Omental fat pad (tissue), 4 donors: Measurements from ENCODE around the gene MTO1. TPM values are rescaled to one million over a fixed set of nuclear protein-coding genes. Genes with fewer than 3 reads are reported as not detected.
"Not testable (repeated sequence)": the region's sequence is repeated elsewhere in the genome, so short reads cannot be mapped to it uniquely, and the experiment has no call there.

Source experiments
- ATAC-seq: fragments of 150-250 bp; one replicate; pipeline ENCODE4 v1.9.1; 2016; ENCODE audit warnings: mild to moderate bottlenecking, moderate library complexity; ENCODE audit not compliant: low FRiP score
- DNase-seq: peaks from one replicate; pipeline ENCODE4 v3.0.0-alpha.2; 2019; ENCODE audit warnings: low spot score
- CTCF ChIP-seq, 3 donors: fragments of 450-650 bp; IDR thresholded peaks; one replicate each; pipeline ENCODE4 v1.5.1; 2016 to 2017; ENCODE audit warnings: antibody characterized with exemption in 3 of 3, mild to moderate bottlenecking in 3 of 3, moderate library complexity in 2 of 3
- total RNA-seq, 4 donors: library from RNA; depleted of rRNA; stranded (reverse); fragments of >200 nt; gene quantifications; one replicate each; pipeline ENCODE4 v1.1.0, GENCODE V29; 2016

MTO1 gene
- total RNA-seq, 4 donors from 2014 or later: 17.7 to 24.7 (median 20.7) TPM

- TF ChIP-seq CTCF (IDR thresholded peaks at IDR 0.05): no peak
- no peak for DNase-seq
Measured at GRCh38 chr6:73504160-73504559, 42.6 kb downstream of the MTO1 start.

GRCh38 chr6:73505142-73505541, 43.6 kb downstream of the MTO1 start:
- no peak for DNase-seq
- ATAC-seq: no peak
- TF ChIP-seq CTCF (IDR thresholded peaks at IDR 0.05): no peak

More at GRCh38 chr6:73504160-73504559, 42.6 kb downstream of the MTO1 start:
- no peak for ATAC-seq

- not testable (repeated sequence) for ATAC-seq, DNase-seq
Measured at GRCh38 chr6:73505705-73506104, 44.2 kb downstream of the MTO1 start.

GRCh38 chr6:73506246-73506645, 44.7 kb downstream of the MTO1 start:
- ATAC-seq: no peak
- DNase-seq: no peak
- TF ChIP-seq CTCF (IDR thresholded peaks at IDR 0.05): no peak

GRCh38 chr6:73508776-73509175, 47.2 kb downstream of the MTO1 start:
- TF ChIP-seq CTCF (IDR thresholded peaks at IDR 0.05): no peak
- ATAC-seq (no peak), DNase-seq (no peak)

- no peak for TF ChIP-seq CTCF (IDR thresholded peaks at IDR 0.05)
- no peak for ATAC-seq
Measured at GRCh38 chr6:73509851-73510250, 48.3 kb downstream of the MTO1 start.

GRCh38 chr6:73511796-73512195, 50.3 kb downstream of the MTO1 start:
- no peak for DNase-seq
- no peak for TF ChIP-seq CTCF (IDR thresholded peaks at IDR 0.05)
- no peak for ATAC-seq

More at GRCh38 chr6:73509851-73510250, 48.3 kb downstream of the MTO1 start:
- no peak for DNase-seq

GRCh38 chr6:73513496-73513854, 51.9 kb downstream of the MTO1 start:
- no peak for ATAC-seq
- no peak for DNase-seq
- no peak for TF ChIP-seq CTCF (IDR thresholded peaks at IDR 0.05)
